Keratinocyte (primary cell): ENCODE measurements around the gene UBA7. TPM values are rescaled to one million over a fixed set of nuclear protein-coding genes. Genes with fewer than 3 reads are reported as not detected.

Experiments
- DNase-seq: peaks from one replicate; pipeline ENCODE4 v3.0.0-alpha.2; 2011; ENCODE audit warnings: low read depth, missing footprints, low spot score
- FAIRE-seq: peaks from 2 replicates; lab custom pipeline; 2011; peaks lifted over from hg19 to GRCh38; lab: Jason Lieb, UNC
- H2AFZ ChIP-seq: 2 replicates; pipeline ENCODE4 v1.6.0; 2012; ENCODE audit warnings: low read length, control low read depth, inconsistent platforms; ENCODE audit not compliant: control insufficient read depth
- H3K27ac ChIP-seq: 2 replicates; pipeline ENCODE4 v1.5.1; 2011; ENCODE audit warnings: low read length; ENCODE audit not compliant: control insufficient read depth, insufficient read depth
- H3K27me3 ChIP-seq: 3 replicates; pipeline ENCODE4 v1.6.0; 2011; ENCODE audit warnings: low read length; ENCODE audit not compliant: control insufficient read depth, insufficient read depth; ENCODE audit errors: extremely low read depth
- H3K36me3 ChIP-seq, 2 experiments: 2 replicates in 1 of 2; 3 replicates in 1 of 2; pipeline ENCODE4 v1.5.1; 2011; ENCODE audit warnings: low read length in 2 of 2, mild to moderate bottlenecking in 1 of 2; ENCODE audit not compliant: control insufficient read depth in 2 of 2, insufficient read depth in 2 of 2; ENCODE audit errors: extremely low read depth in 1 of 2
- H3K4me1 ChIP-seq: 3 replicates; pipeline ENCODE4 v1.5.1; 2011; ENCODE audit warnings: low read length; ENCODE audit not compliant: control insufficient read depth, insufficient read depth; ENCODE audit errors: extremely low read depth
- H3K4me2 ChIP-seq: 3 replicates; pipeline ENCODE4 v1.6.0; 2011; ENCODE audit warnings: low read depth, low read length; ENCODE audit not compliant: control insufficient read depth, insufficient read depth; ENCODE audit errors: extremely low read depth
- H3K4me3 ChIP-seq, 3 experiments: fragments of 200-600 bp in 1 of 3; sonication (generic) in 1 of 3; 2 replicates in 2 of 3; 3 replicates in 1 of 3; pipeline ENCODE4 v1.5.1; 2011 to 2016; ENCODE audit warnings: low read length in 3 of 3, mild to moderate bottlenecking in 3 of 3, control low read depth in 2 of 3, inconsistent platforms in 1 of 3, low read depth in 1 of 3, mixed read lengths in 1 of 3, mixed run types in 1 of 3, moderate library complexity in 1 of 3; ENCODE audit not compliant: control insufficient read depth in 2 of 3, insufficient read depth in 2 of 3; ENCODE audit errors: extremely low read depth in 1 of 3
- H3K79me2 ChIP-seq: 2 replicates; pipeline ENCODE4 v1.6.0; 2012; ENCODE audit warnings: low read length; ENCODE audit not compliant: control insufficient read depth, insufficient read depth
- H3K9ac ChIP-seq: 3 replicates; pipeline ENCODE4 v1.6.0; 2011; ENCODE audit warnings: low read length; ENCODE audit not compliant: control insufficient read depth, insufficient read depth; ENCODE audit errors: extremely low read depth
- H3K9me1 ChIP-seq: 3 replicates; pipeline ENCODE4 v1.6.0; 2011; ENCODE audit warnings: low read length; ENCODE audit not compliant: control insufficient read depth, insufficient read depth; ENCODE audit errors: extremely low read depth
- H3K9me3 ChIP-seq: 2 replicates; pipeline ENCODE4 v1.5.1; 2012; ENCODE audit warnings: low read depth, low read length; ENCODE audit not compliant: control insufficient read depth
- H4K20me1 ChIP-seq: 3 replicates; pipeline ENCODE4 v1.6.0; 2011; ENCODE audit warnings: low read length; ENCODE audit not compliant: control insufficient read depth, insufficient read depth; ENCODE audit errors: extremely low read depth
- EZH2 ChIP-seq: IDR thresholded peaks from one replicate; pipeline ENCODE4 v1.6.1; 2012; ENCODE audit warnings: inconsistent platforms, mild to moderate bottlenecking, low read length, moderate library complexity
- dilution Hi-C: fragments of 300-500 bp; cut with MboI; formaldehyde crosslinking; loops from one replicate; pipeline ENCODE4 v1.7.0; 2020; ENCODE audit warnings: low sequenced_read_pairs; ENCODE audit not compliant: extremely low pct_ligation_motif_present
- polyA plus RNA-seq, 5 experiments: library from polyadenylated mRNA; depleted of rRNA in 3 of 5; stranded (reverse) in 3 of 5; stranded (forward) in 1 of 5; unstranded in 1 of 5; fragments of >200 nt; gene quantifications; 1 replicate in 1 of 5; 2 replicates in 3 of 5; 3 replicates in 1 of 5; pipeline versions ENCODE4 v1.2.1 to v1.2.3, GENCODE V29; 2011 to 2012; ENCODE audit warnings: missing spikeins in 2 of 5, low read depth in 1 of 5, low replicate concordance in 1 of 5
- TF ChIP-seq, protein P1 (sequence below), 3 experiments: IDR thresholded peaks in 1 of 3; conservative IDR thresholded peaks in 1 of 3; optimal IDR thresholded peaks in 1 of 3; 2 replicates in 2 of 3; 3 replicates in 1 of 3; pipeline versions ENCODE3 to v1.5.1; 2011; ENCODE audit warnings: low read length in 3 of 3, mild to moderate bottlenecking in 3 of 3, moderate library complexity in 2 of 3, control low read depth in 1 of 3, inconsistent platforms in 1 of 3; ENCODE audit not compliant: insufficient read depth in 2 of 3; ENCODE audit errors: extremely low read depth in 1 of 3

Gene UBA7
- polyA plus RNA-seq, 1 donor (not counting 4 experiments of a cell fraction or from before 2014, with no cell fraction given) = 5.4 TPM

DNA sequence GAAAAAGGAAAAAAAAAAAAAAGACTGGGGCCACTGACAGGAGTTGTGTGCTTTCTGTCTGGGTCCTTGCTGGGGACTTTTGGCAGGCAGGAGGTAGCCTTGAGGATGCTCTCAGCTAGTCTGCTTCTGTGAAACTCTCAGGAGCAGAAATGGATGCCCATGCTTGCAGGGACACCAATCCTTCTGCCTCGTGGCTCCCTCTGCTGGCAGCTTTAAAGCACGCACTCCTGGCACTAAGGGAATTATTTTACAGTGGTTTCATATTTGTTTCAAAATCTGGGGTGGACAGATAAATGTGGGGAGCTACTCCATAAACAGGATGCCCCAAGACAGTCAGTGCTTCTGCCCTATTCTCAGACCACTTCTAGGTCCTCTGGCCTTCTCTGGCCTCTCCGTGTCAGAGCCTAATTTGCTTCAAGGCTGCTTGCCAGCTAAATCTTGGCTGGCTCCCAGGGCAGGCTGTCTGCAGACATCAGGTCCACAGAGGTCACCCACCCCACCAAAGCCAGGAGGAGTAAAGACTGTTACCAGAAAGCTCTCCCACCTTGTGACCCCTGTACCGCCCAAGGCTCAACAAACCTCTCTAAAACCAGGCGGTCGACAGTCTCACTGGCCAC lies 25.5 kb upstream of the UBA7 start:
- no peak for TF ChIP-seq EZH2
- TF ChIP-seq, protein P1, sequence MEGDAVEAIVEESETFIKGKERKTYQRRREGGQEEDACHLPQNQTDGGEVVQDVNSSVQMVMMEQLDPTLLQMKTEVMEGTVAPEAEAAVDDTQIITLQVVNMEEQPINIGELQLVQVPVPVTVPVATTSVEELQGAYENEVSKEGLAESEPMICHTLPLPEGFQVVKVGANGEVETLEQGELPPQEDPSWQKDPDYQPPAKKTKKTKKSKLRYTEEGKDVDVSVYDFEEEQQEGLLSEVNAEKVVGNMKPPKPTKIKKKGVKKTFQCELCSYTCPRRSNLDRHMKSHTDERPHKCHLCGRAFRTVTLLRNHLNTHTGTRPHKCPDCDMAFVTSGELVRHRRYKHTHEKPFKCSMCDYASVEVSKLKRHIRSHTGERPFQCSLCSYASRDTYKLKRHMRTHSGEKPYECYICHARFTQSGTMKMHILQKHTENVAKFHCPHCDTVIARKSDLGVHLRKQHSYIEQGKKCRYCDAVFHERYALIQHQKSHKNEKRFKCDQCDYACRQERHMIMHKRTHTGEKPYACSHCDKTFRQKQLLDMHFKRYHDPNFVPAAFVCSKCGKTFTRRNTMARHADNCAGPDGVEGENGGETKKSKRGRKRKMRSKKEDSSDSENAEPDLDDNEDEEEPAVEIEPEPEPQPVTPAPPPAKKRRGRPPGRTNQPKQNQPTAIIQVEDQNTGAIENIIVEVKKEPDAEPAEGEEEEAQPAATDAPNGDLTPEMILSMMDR (optimal IDR thresholded peaks at IDR 0.05 in 1 of 3, IDR thresholded peaks at IDR 0.05 in 1 of 3, conservative IDR thresholded peaks at IDR 0.05 in 1 of 3; ENCODE audit: extremely low read depth in 1 of 3, insufficient read depth in 2 of 3, low read length in 3 of 3) = peak; percentile 76 to 96 (median 95)
- Histone ChIP-seq H3K4me2 (no peak overlapping the region), H3K9ac (no peak overlapping the region), H3K9me3 (no peaks in the 10 kb centered on the region), H3K4me1 (no peaks in the 10 kb centered on the region), H2AFZ (no peak overlapping the region), H3K27ac (no peak overlapping the region), H3K4me3 (no peak overlapping the region), H3K79me2 (no peaks in the 10 kb centered on the region), H3K36me3 (peaks cover 0 to 12% of the 10 kb centered on the region in 2 experiments), H3K9me1 (no peaks in the 10 kb centered on the region), H4K20me1 (no peaks in the 10 kb centered on the region), H3K27me3 (no peaks in the 10 kb centered on the region)
- peak; percentile 77 for FAIRE-seq
- DNase-seq = peak; percentile 15
- dilution Hi-C loops = no loop called here

DNA sequence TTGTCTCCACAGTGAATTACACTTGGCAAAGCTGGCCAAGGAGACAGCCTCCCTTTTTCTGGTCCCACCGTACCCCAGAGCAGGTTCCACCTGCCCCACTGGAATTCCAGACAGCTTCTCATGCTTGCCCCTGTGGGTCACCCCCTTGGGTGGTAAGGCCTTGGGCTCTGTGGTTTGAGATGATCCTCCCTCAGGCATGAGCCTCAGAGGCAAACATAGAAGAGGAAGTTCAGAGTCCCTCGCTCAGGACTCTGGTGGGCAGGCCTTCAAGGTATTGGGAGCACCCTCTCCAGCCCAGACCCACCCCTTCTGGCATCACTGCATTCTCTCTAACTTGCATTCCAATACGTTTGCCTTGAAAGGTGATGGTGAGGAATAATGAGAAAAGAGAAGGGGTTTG lies 17.6 kb upstream of the UBA7 start:
- H3K9me3 ChIP-seq = no peaks in the 10 kb centered on the region
- dilution Hi-C loops = no loop called here
- no peak overlapping the region for H3K27ac ChIP-seq
- no peaks in the 10 kb centered on the region for H4K20me1 ChIP-seq
- no peak overlapping the region for H3K4me3 ChIP-seq
- H3K36me3 ChIP-seq = peaks cover 5 to 17% of the 10 kb centered on the region in 2 experiments
- H3K27me3 ChIP-seq = no peaks in the 10 kb centered on the region
- FAIRE-seq (no peak), DNase-seq (no peak)
- H3K4me1 ChIP-seq = no peaks in the 10 kb centered on the region
- H3K9ac ChIP-seq = no peak overlapping the region
- no peaks in the 10 kb centered on the region for H3K79me2 ChIP-seq
- TF ChIP-seq, protein P1 (optimal IDR thresholded peaks at IDR 0.05 in 1 of 3, IDR thresholded peaks at IDR 0.05 in 1 of 3, conservative IDR thresholded peaks at IDR 0.05 in 1 of 3; ENCODE audit: extremely low read depth in 1 of 3, insufficient read depth in 2 of 3, low read length in 3 of 3) = no peak
- no peak for TF ChIP-seq EZH2
- H3K4me2 ChIP-seq = no peak overlapping the region
- H2AFZ ChIP-seq = no peak overlapping the region
- no peaks in the 10 kb centered on the region for H3K9me1 ChIP-seq
